Astrocyte (in vitro differentiated cells and primary cell): ENCODE measurements around the gene UGDH. TPM values are rescaled to one million over a fixed set of nuclear protein-coding genes. Genes with fewer than 3 reads are reported as not detected.

Source experiments
- DNase-seq: peaks from one replicate; pipeline ENCODE4 v3.0.0-alpha.2; 2010; ENCODE audit warnings: low read depth
- FAIRE-seq: peaks from 2 replicates; lab custom pipeline; 2011; peaks lifted over from hg19 to GRCh38; lab: Jason Lieb, UNC
- H2AFZ ChIP-seq: 2 replicates; pipeline ENCODE4 v1.6.0; 2012; ENCODE audit warnings: low read depth, low read length, inconsistent platforms
- H3K27ac ChIP-seq: 2 replicates; pipeline ENCODE4 v1.5.1; 2011; ENCODE audit warnings: low read depth, low read length, inconsistent platforms
- H3K27me3 ChIP-seq: 2 replicates; pipeline ENCODE4 v1.6.0; 2011; ENCODE audit warnings: low read length, inconsistent platforms; ENCODE audit not compliant: insufficient read depth
- H3K36me3 ChIP-seq: 2 replicates; pipeline ENCODE4 v1.5.1; 2011; ENCODE audit warnings: low read length, inconsistent platforms; ENCODE audit not compliant: insufficient read depth
- H3K4me1 ChIP-seq: 2 replicates; pipeline ENCODE4 v1.5.1; 2011; ENCODE audit warnings: low read length, inconsistent platforms; ENCODE audit not compliant: insufficient read depth
- H3K4me2 ChIP-seq: 2 replicates; pipeline ENCODE4 v1.6.0; 2012; ENCODE audit warnings: low read length, inconsistent platforms
- H3K4me3 ChIP-seq: 2 replicates; pipeline ENCODE4 v1.5.1; 2011; ENCODE audit warnings: low read depth, mild to moderate bottlenecking, low read length, inconsistent platforms; ENCODE audit not compliant: insufficient read depth
- H3K79me2 ChIP-seq: 2 replicates; pipeline ENCODE4 v1.6.0; 2012; ENCODE audit warnings: mild to moderate bottlenecking, low read length, inconsistent platforms; ENCODE audit not compliant: insufficient read depth
- H3K9ac ChIP-seq: 2 replicates; pipeline ENCODE4 v1.6.0; 2012; ENCODE audit warnings: mild to moderate bottlenecking, low read length, inconsistent platforms
- H3K9me3 ChIP-seq: 2 replicates; pipeline ENCODE4 v1.5.1; 2012; ENCODE audit warnings: low read depth, mild to moderate bottlenecking, low read length, inconsistent platforms; ENCODE audit not compliant: insufficient read depth
- H4K20me1 ChIP-seq: 2 replicates; pipeline ENCODE4 v1.6.0; 2012; ENCODE audit warnings: low read length, inconsistent platforms; ENCODE audit not compliant: insufficient read depth
- H3K27ac Mint-ChIP-seq: one replicate; pipeline ENCODE4 v1.8.0; 2021; ENCODE audit warnings: mild to moderate bottlenecking, mixed read lengths; ENCODE audit not compliant: unreplicated experiment
- H3K27me3 Mint-ChIP-seq: one replicate; pipeline ENCODE4 v1.8.0; 2021; ENCODE audit warnings: low read depth, mixed read lengths; ENCODE audit not compliant: unreplicated experiment
- H3K36me3 Mint-ChIP-seq: one replicate; pipeline ENCODE4 v1.8.0; 2021; ENCODE audit warnings: low read depth, mixed read lengths; ENCODE audit not compliant: unreplicated experiment
- H3K4me1 Mint-ChIP-seq: one replicate; pipeline ENCODE4 v1.8.0; 2021; ENCODE audit warnings: low read depth, mixed read lengths; ENCODE audit not compliant: unreplicated experiment
- H3K4me3 Mint-ChIP-seq: one replicate; pipeline ENCODE4 v1.8.0; 2021; ENCODE audit warnings: mild to moderate bottlenecking, moderate library complexity, mixed read lengths; ENCODE audit not compliant: unreplicated experiment
- H3K9me3 Mint-ChIP-seq: one replicate; pipeline ENCODE4 v1.8.0; 2021; ENCODE audit warnings: mild to moderate bottlenecking, mixed read lengths; ENCODE audit not compliant: unreplicated experiment
- CTCF ChIP-seq: IDR thresholded peaks from 2 replicates; pipeline ENCODE4 v1.5.1; 2011; ENCODE audit warnings: low read depth, mild to moderate bottlenecking, inconsistent platforms, low read length, moderate library complexity; ENCODE audit not compliant: insufficient read depth
- EZH2 ChIP-seq: IDR thresholded peaks from 2 replicates; pipeline ENCODE4 v1.6.1; 2012; ENCODE audit warnings: mild to moderate bottlenecking, low read length, inconsistent platforms; ENCODE audit not compliant: insufficient read depth
- total RNA-seq: library from RNA; stranded (reverse); gene quantifications from 2 replicates; pipeline ENCODE4 v1.2.1, GENCODE V29; 2021

The UGDH gene
- total RNA-seq, 1 donor from 2014 or later, result 114 TPM

GRCh38 chr4:39484582-39485272 is 42.5 kb downstream of the UGDH start:
- Histone ChIP-seq H2AFZ (no peak overlapping the region), H3K27ac (no peak overlapping the region), H3K9ac (no peak overlapping the region), H3K9me3 (peaks cover 4% of the 10 kb centered on the region), H3K27me3 (no peaks in the 10 kb centered on the region), H4K20me1 (no peaks in the 10 kb centered on the region), H3K4me2 (no peak overlapping the region), H3K79me2 (no peaks in the 10 kb centered on the region), H3K4me1 (no peaks in the 10 kb centered on the region), H3K4me3 (no peak overlapping the region), H3K36me3 (no peaks in the 10 kb centered on the region)
- no peak for TF ChIP-seq CTCF
- no peak for TF ChIP-seq EZH2
- Mint-ChIP-seq H3K9me3 (peaks cover 13% of the 10 kb centered on the region), H3K27me3 (no peaks in the 10 kb centered on the region), H3K27ac (no peak overlapping the region), H3K36me3 (peaks cover 6% of the 10 kb centered on the region), H3K4me1 (no peaks in the 10 kb centered on the region), H3K4me3 (no peak overlapping the region)
- FAIRE-seq, result no peak
- DNase-seq, result no peak

- no peaks in the 10 kb centered on the region for H3K4me1 ChIP-seq
- H3K9me3 ChIP-seq, result peaks cover 4% of the 10 kb centered on the region
- peaks cover 13% of the 10 kb centered on the region for H3K9me3 Mint-ChIP-seq
- FAIRE-seq, result no peak
- H3K27me3 Mint-ChIP-seq, result no peaks in the 10 kb centered on the region
- H3K4me2 ChIP-seq, result no peak overlapping the region
- peaks cover 6% of the 10 kb centered on the region for H3K36me3 Mint-ChIP-seq
- no peak overlapping the region for H3K4me3 ChIP-seq
- no peak for DNase-seq
- H4K20me1 ChIP-seq, result no peaks in the 10 kb centered on the region
- H3K4me3 Mint-ChIP-seq, result no peak overlapping the region
- no peak overlapping the region for H3K27ac ChIP-seq
- H3K27ac Mint-ChIP-seq, result no peak overlapping the region
- H3K27me3 ChIP-seq, result no peaks in the 10 kb centered on the region
- H3K4me1 Mint-ChIP-seq, result no peaks in the 10 kb centered on the region
- TF ChIP-seq CTCF (no peak), EZH2 (no peak)
- H3K9ac ChIP-seq, result no peak overlapping the region
- H3K36me3 ChIP-seq, result no peaks in the 10 kb centered on the region
- no peaks in the 10 kb centered on the region for H3K79me2 ChIP-seq
- H2AFZ ChIP-seq, result no peak overlapping the region
Measured at GRCh38 chr4:39480902-39481695, 46.1 kb downstream of the UGDH start.
